Stimulated activated CD4-positive, alpha-beta T cell treated with anti-CD3 and anti-CD28 coated beads, Interleukin-12 subunit alpha, Interleukin-12 subunit beta, amount 100 ng/mL, for 24 hours (primary cell): ENCODE data around the gene LAGE3.

Source experiments
- DNase-seq, 2 experiments: peaks; one replicate each; pipeline ENCODE4 v3.0.0-alpha.2; 2020; ENCODE audit warnings: low read depth in 2 of 2

The LAGE3 gene

DNA sequence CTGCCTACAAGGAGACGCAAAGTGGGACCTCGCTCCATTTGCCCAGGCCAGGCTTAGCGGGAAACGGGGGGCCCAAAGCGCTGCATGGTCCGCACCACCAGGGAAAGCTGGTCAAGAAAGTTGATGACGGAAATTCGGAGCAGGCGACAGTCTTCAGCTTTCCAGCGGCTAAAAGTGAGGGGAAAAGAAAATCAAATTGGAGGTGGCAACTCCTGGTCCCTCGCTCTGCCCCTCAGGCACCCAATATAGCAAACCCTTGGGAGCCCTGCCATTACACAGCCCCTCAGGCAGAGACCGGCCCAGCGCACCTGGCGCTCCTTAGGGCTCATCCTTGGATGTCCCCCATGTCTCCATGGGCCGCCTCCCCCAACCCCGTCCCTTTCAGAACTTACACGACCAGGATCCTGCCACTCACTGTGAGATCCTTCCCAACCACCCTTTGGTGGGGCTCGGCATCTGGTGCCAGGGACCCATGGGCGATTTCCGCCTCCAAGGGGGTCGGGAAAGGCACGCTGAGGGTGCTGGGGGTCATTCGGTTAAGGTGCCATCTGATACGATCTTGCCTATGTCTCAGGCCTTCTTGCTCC, 1.1 kb downstream of the LAGE3 start:
- no peak for DNase-seq

DNA sequence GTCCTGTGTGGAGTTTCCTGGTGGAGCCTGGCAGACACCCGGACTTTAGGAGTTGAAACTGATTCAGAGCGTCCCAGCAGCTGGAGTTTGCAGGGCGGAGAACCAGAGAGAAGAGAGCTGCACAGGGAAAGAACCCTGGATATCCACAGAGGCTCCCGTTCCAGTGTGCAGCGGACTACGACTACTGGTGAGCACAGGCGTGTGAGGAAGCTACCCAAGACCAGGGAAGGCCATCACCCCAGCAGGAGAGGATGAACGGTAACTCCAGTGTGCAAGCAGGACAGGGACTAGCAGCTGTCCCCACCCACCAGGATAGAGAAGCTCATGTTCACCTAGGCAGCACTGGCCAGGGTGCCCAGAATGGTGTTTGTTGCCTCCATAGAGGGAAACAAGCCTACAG, 2.3 kb downstream of the LAGE3 start:
- DNase-seq: no peak

DNA sequence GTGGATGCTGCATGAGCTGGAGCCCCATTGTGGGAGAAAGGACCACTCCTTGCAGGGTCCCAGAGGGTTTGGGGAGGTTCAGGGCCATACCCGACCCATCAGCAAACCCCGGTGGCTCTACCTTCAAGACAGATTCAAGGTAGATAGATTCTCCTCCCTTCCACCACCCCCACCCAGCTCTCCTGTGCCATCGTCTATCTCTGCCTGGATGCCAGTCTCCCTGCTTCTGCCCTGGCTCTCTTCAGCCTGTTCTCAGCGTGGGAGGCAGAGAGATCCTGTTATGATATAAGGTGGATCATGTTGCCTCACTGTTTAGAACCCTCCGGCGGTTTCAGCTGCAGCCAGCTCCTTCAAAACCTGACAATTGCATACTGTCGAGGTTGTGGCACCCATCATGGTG, 5.4 kb downstream of the LAGE3 start:
- DNase-seq: no peak

DNA sequence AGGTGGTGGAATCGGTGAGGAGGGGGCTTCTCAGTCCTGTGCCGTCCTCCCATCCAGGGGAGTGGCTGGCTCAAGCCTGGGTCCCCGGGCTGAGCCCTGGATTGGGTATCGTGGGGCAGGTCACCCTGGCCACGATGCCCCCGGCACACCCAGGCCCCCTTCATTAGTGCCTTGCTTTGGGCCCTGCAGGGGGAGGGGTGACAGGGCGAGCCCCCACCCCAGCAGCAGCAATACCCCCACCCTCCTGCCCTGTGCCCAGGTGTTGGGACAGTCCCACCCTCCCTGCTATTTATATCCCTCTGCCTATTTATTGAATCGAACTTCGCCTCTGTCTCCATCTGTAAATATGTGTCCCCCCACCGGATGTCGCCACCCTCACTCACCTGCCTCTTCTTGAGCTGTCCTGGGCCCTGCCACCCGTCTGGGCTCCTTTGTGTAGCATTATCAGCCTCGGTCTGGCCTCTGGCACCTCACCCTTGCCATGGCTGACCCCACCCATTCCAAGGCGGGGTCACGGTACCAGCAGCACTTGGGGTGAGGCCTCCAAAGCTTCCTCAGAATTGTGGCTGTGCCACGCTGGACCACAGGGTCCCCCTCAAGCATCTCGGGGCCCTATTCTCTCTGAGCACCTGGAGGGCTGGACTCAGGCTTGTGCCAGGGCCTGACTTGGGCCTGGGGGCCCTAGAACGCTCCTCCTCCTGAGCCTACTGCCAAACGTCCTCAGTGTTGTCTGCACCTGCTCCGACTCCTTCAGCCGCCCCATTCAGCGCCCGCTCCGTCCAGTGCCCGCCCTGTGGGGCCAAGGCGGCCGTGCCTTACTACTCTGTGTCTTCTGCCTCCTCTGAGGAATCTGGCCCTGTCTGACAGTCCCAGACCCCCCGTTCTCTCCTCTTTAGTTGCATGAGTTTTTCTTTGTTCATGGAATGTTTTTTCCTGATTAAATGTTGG, 6.1 kb downstream of the LAGE3 start:
- DNase-seq: no peak

DNA sequence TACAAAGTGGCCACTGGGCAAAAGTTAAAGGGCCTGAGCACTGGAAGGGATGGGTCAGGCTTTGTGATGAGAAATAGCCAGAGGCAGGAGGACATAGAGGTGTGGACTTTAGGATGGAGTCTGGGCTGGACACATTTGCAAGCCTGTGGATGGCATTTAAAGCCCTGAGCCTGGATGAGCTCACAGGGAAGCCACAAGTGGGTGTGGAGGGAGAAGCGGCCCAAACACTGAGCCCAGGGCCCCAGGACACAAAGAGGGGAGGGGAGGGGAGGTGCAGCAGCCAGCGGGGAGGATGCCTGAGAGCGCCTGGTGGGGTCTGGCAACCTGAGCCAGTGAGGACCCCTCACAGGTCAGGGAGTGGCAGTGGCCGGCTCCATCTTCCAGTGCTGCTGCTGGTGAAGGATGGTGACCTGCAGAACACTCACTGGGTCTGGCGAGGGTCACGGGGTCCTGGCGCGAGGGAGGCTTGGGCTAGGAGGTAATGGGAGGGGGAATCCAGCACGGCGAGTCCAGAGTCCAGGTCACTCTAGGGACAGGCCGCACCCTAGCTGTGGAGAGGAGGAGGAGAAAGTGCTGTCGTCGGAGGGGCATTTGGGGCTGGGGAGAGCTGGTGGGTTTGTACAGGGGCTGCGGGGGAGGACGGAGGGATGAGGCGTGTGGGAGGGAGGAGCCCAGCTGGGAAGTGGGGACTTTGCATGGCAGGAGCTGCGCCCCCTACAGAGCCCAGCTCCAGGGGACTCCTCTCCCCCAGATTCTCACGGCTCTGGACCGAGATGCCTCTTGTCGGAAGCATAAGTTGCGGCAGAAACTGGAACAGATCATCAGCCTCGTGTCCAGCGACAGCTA, 7.0 kb downstream of the LAGE3 start:
- no peak for DNase-seq

DNA sequence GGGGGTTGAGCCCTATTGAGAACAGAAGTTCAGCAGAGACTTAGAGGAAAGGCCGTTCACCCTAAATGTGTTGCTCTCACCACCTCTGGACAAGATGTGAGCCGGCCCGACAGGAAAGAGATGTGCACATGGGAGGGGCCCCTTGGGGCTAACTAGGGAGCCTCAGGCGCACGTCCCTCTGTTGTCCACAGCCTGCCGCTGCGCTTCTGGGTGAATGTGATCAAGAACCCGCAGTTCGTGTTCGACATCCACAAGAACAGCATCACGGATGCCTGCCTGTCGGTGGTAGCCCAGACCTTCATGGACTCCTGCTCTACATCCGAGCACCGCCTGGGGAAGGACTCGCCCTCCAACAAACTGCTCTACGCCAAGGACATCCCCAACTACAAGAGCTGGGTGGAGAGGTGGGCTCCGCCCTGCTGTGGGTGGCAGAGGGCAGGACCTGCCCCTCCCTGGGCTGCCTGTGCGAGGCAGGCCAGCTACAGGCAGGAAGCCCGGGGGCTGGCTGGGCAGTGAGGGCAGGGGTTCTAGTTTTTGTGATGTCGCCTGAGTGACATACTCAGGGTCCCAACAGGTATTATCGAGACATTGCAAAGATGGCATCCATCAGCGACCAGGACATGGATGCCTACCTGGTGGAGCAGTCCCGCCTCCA, 8.0 kb downstream of the LAGE3 start:
- DNase-seq: no peak

DNA sequence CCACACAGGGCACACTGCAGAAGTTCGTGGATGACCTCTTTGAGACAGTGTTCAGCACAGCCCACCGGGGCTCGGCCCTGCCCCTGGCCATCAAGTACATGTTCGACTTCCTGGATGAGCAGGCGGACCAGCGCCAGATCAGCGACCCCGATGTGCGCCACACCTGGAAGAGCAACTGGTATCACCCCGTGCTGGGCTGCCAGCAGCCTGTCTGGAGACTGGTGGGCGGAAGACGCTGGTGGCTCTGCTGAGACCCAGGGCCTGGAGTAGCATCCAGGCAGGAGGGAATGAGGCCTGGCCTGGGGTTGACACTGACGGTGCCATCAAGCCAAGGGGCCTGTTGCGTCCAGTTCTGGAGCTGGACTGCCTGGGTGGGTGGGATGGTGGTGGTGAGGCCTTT, 8.6 kb downstream of the LAGE3 start:
- no peak for DNase-seq

DNA sequence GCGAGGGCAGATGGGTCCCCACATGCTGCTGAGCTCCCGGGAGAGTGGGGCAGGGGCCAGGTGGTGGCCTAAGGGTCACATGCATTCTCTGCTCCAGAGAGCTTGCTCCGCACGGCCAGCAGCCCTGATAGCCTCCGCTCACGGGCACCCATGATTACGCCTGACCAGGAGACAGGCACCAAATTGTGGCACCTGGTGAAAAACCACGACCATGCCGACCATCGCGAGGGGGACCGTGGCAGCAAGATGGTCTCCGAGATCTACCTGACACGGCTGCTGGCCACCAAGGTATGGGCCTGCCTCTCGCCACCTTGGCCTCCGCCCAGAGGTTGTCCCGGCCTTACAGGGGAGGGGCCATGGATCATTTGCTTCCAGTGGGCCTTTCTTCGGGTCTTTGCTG, 9.2 kb downstream of the LAGE3 start:
- DNase-seq: no peak

DNA sequence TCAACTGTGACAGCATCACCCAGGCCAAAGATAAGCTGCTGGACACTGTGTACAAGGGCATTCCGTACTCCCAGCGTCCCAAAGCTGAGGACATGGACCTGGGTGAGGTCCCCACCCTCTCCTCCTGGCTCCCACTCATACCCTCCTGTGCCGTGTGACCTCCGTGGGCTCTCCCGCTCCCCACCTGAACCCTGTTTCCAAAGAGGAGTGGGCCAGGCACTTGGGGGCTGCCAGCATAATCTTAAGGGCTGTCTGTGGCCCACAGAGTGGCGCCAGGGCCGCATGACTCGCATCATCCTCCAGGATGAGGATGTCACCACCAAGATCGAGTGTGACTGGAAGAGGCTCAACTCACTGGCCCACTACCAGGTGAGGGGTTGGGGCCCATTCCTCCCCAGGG, 10.0 kb downstream of the LAGE3 start:
- no peak for DNase-seq

DNA sequence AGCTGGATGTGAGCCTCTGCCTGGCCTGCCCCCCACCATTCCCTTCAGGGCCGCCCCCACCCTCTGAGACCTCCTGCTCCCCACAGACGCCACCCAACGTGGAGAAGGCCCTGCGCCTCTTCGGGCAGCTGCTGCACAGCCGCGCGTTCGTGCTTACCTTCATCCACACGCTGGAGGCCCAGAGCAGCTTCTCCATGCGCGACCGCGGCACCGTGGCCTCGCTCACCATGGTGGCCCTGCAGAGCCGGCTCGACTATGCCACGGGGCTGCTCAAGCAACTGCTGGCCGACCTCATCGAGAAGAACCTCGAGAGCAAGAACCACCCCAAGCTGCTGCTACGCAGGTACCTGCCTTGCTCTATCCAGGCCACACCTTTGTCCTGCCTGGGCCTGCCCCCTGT, 10.9 kb downstream of the LAGE3 start:
- DNase-seq: no peak

DNA sequence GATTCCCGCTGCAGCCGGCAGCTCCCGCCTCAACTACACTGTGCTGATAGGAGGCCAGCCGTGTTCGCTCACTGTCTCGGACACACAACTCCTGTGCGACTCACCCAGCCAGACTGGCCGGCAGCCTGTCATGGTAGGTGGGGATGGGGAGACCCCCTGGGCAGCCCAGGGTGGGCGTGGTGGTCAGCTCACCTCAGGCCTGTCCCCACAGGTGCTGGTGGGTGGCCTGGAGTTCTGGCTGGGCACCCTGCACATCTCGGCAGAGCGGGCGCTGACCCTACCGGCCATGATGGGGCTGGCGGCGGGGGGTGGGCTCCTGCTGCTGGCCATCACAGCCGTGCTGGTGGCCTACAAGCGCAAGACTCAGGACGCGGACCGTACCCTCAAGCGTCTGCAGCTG, 11.5 kb downstream of the LAGE3 start:
- no peak for DNase-seq

DNA sequence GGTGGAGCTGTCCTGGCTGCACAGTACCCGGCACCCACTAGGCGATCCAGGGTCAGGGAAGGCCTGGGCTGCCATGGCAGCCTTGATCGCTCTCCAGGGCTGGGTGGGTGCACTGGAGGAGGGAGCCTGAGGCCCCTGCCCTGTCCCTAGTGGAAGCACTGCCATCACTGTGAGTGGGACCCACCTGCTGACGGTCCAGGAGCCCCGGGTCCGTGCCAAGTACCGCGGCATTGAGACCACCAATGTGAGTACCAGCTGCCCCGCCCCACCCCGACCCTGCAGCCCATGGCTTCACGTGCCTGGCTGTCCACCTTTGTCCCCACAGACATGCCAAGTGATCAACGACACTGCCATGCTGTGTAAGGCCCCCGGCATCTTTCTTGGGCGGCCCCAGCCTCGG, 12.2 kb downstream of the LAGE3 start:
- DNase-seq: no peak

DNA sequence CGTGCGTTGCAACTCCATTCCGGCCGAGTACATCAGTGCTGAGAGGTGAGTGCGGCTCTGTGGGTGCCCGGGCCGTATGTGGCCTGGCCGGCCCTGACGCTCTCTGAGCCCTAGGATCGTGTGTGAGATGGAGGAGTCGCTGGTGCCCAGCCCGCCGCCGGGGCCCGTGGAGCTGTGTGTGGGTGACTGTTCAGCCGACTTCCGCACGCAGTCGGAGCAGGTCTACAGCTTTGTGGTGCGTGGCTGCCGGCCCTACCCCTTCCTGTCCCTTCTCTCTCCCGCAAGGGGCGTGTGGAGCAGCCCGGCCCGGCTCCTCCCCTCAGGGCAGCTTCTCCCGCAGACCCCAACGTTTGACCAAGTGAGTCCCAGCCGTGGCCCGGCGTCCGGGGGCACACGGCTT, 13.0 kb downstream of the LAGE3 start:
- no peak for DNase-seq

DNA sequence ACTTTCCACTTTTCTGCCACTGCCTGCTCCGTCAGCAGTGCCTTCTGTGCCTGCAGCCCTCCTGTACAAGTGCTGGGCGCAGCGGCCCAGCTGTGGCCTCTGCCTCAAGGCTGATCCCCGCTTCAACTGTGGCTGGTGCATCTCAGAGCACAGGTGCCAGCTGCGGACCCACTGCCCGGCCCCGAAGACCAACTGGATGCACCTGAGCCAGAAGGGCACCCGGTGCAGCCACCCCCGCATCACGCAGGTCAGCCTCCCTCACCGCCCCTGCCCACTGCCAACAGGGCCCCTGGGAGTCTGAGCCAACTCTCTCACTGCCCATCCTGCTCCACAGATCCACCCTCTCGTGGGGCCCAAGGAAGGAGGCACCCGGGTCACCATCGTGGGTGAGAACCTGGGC, 13.5 kb downstream of the LAGE3 start:
- DNase-seq: no peak

DNA sequence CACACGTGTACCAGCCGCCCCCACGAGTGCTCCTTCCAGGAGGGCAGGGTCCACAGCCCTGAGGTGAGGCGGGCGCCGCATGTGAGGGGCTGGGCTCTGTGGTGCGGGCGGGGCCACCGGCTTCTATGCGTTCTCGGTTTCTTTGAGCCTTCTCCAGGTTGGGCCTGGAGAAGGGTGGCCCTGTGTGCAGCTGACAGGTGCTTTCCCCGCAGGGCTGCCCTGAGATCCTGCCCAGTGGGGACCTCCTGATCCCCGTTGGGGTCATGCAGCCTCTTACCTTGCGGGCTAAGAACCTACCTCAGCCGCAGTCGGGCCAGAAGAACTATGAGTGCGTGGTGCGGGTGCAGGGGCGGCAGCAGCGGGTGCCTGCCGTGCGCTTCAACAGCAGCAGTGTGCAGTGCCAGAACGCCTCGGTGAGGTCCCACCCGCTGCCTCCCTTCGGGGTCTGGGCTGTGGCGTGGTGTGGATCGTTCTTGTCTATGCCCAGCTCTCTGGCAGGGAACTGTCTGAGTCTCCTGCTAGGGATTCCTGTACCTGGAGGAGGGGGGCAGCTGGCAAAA, 14.2 kb downstream of the LAGE3 start:
- no peak for DNase-seq

DNA sequence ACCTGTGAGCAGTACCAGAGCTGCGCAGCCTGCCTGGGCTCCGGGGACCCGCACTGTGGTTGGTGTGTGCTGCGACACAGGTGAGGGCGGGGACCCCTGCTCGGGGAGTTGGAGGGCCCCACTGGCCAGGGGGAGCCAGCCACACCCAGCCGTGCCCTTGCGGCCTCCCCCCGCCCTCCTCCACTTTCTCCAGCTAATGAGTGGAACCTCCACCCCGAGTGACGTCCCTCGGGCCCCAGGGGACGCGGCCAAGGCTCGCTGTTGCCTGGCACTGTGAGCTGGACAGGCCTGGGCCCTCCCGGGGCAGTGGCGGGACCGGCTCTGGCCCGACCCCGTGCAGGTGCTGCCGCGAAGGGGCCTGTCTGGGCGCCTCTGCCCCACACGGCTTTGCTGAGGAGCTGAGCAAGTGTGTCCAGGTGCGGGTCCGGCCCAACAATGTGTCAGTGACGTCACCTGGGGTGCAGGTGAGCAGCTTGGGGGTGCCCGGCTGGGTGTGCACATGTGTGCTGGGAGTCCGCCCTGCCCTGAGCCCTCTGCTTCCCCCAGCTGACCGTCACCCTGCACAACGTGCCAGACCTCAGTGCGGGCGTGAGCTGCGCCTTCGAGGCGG, 15.4 kb downstream of the LAGE3 start:
- no peak for DNase-seq

DNA sequence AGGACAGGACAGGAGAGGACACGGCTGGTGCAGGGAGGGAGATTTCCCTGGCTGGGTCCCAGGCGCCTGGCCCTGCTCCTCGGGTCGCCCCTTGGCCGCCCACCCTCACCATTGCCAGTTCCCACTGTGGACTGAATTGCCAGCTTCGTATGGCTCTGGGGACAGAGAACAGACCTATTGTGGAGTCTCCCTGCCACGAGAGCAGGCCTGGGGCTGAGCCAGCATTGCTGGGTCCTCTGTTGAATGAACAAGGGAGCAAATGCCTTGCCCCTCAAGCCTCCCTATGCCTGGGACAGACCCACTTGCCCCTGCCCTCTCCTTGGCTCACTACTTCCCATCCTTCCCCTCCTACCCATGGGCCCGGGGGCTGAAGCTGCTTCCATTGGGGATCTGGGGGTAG, 16.7 kb downstream of the LAGE3 start:
- no peak for DNase-seq

DNA sequence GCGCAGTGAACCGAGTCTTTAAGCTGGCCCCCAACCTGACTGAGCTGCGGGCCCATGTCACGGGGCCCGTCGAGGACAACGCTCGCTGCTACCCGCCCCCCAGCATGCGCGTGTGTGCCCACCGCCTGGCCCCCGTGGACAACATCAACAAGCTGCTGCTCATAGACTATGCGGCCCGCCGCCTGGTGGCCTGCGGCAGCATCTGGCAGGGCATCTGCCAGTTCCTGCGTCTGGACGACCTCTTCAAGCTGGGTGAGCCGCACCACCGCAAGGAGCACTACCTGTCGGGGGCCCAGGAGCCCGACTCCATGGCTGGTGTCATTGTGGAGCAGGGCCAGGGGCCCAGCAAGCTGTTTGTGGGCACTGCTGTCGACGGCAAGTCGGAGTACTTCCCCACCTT, 18.8 kb downstream of the LAGE3 start:
- DNase-seq: no peak

DNA sequence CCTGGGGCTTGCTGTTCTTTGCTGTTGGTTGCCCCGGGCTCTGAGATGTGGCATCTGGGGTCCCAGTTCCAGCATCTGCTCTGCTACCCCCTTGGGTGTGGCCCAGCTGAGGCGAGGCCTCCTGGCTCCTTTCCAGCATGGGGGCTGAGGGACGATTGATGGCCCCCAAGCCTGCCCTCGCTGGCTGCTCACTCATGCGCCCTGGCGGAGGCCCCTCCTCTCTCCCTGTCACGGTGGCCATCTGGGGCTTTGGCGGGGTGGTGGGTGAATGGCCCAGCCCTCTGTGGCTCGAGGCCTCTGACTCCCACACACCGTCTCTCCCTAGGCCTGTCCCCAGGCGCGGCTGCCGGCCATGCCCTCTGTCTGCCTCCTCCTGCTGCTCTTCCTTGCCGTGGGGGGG, 19.2 kb downstream of the LAGE3 start:
- DNase-seq: no peak

DNA sequence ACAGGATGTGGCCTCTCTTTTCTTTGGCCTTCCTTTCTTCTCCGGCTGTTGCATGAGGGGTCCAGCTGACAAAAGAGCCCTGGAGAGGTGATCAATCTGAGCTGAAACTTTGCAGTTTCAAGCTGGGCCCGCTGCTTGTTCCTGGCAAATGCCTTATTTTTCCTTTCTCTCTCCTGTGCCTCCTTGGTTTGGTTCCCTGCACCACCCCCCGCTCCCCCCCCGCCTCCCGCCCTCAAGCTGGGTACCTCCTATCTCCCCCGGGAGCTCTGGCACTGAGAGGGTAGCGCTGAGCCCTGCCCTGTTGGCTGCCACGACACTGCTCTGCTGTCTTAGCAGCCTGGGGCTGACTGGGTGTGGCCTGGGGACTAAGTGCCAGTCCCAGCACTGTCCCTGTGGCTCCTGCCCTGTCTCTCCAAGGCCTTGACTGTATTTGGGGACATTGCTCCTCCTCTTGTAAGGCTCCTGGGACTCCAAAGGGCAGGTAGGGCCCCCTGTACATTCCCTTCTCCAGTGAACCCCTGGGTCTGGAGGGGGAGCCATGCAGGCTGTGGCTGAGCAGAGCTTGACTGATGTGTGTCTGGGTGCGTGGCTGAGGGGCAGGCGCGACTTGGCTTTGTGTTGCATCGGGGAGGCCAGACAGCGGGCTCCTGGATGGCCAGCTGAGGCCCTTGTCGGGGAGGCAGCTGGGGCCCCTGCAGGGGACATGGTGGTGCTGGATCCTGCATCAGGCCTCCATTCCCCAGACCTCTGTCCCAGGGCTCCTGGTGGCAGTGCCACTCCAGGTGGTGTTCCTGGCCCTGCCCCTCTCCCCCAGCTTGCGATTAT, 19.9 kb downstream of the LAGE3 start:
- DNase-seq: no peak
